ENCODE data around the gene GALNT12. TPM values are rescaled to one million over a fixed set of nuclear protein-coding genes. Genes with fewer than 3 reads are reported as not detected.
A peak's percentile ranks its signal among the peaks of the same experiment; 100 is the strongest.

Gene GALNT12
- total RNA-seq, 2 donors from 2014 or later, result 69.6 to 145 TPM

GRCh38 chr9:98784831-98785806, 22.4 kb upstream of the GALNT12 start:
- Histone ChIP-seq H3K4me1 (no peaks in the 10 kb centered on the region), H3K27ac (no peak overlapping the region), H3K9me3 (no peaks in the 10 kb centered on the region), H3K4me3 (no peak overlapping the region), H3K27me3 (no peaks in the 10 kb centered on the region), H3K9ac (ENCODE audit: low read depth in 2 of 2, low read length in 2 of 2) (no peak overlapping the region), H3K36me3 (no peaks in the 10 kb centered on the region)
- no peak for TF ChIP-seq CTCF (IDR thresholded peaks at IDR 0.05)
- DNase-seq, result peak; percentile 19
- intact Hi-C loops (cut with DNase I), result no loop called here

GRCh38 chr9:98786750-98787510, 20.5 kb upstream of the GALNT12 start:
- peak; percentile 16 for DNase-seq
- no peaks in the 10 kb centered on the region for H3K36me3 ChIP-seq

GRCh38 chr9:98787766-98788335, 19.6 kb upstream of the GALNT12 start:
- no peak for TF ChIP-seq CTCF (IDR thresholded peaks at IDR 0.05)
- H3K27ac ChIP-seq, result no peak overlapping the region
- H3K4me1 ChIP-seq, result no peaks in the 10 kb centered on the region
- no peaks in the 10 kb centered on the region for H3K27me3 ChIP-seq
- intact Hi-C loops (cut with DNase I), result no loop called here
- no peaks in the 10 kb centered on the region for H3K36me3 ChIP-seq
- no peak overlapping the region for H3K4me3 ChIP-seq
- DNase-seq, result peak; percentile 9
- no peak overlapping the region for H3K9ac ChIP-seq (ENCODE audit: low read depth in 2 of 2, low read length in 2 of 2)
- H3K9me3 ChIP-seq, result no peaks in the 10 kb centered on the region

More at GRCh38 chr9:98786750-98787510, 20.5 kb upstream of the GALNT12 start:
- Histone ChIP-seq H3K4me3 (no peak overlapping the region), H3K27me3 (no peaks in the 10 kb centered on the region), H3K9ac (ENCODE audit: low read depth in 2 of 2, low read length in 2 of 2) (no peak overlapping the region), H3K9me3 (no peaks in the 10 kb centered on the region), H3K27ac (no peak overlapping the region), H3K4me1 (no peaks in the 10 kb centered on the region)
- no peak for TF ChIP-seq CTCF (IDR thresholded peaks at IDR 0.05)
- intact Hi-C loops (cut with DNase I), result no loop called here

- Histone ChIP-seq H3K9me3 (no peaks in the 10 kb centered on the region), H3K36me3 (no peaks in the 10 kb centered on the region), H3K4me1 (no peaks in the 10 kb centered on the region), H3K27me3 (no peaks in the 10 kb centered on the region), H3K27ac (no peak overlapping the region), H3K4me3 (no peak overlapping the region), H3K9ac (ENCODE audit: low read depth in 2 of 2, low read length in 2 of 2) (no peak overlapping the region)
- intact Hi-C loops (cut with DNase I), result loop anchor here (5.0 kb wide), 1 partner anchor 472 kb away; no protein-coding TSS in a partner anchor
- no peak for TF ChIP-seq CTCF (IDR thresholded peaks at IDR 0.05)
- no peak for DNase-seq
Measured at GRCh38 chr9:98789483-98790133, 17.9 kb upstream of the GALNT12 start.

Measured in colonic mucosa (tissue), 4 donors.